OCI-M2 (cell line): ENCODE measurements around the gene PDE6A.

ENCODE experiments used
- DNase-seq: peaks from one replicate; lab custom pipeline; 2025; ENCODE audit not compliant: unreplicated experiment; lab: John Stamatoyannopoulos, UW

Gene PDE6A

GRCh38 chr5:149944666-149945065 is at the start of gene PDE6A:
Gene PDE6A (minus strand): TSS chr5:149944793. CDS start chr5:149944673, 120 bp downstream.
- no peak for DNase-seq

GRCh38 chr5:149993471-149993870 is 48.9 kb upstream of the PDE6A start:
- DNase-seq: no peak

DNA sequence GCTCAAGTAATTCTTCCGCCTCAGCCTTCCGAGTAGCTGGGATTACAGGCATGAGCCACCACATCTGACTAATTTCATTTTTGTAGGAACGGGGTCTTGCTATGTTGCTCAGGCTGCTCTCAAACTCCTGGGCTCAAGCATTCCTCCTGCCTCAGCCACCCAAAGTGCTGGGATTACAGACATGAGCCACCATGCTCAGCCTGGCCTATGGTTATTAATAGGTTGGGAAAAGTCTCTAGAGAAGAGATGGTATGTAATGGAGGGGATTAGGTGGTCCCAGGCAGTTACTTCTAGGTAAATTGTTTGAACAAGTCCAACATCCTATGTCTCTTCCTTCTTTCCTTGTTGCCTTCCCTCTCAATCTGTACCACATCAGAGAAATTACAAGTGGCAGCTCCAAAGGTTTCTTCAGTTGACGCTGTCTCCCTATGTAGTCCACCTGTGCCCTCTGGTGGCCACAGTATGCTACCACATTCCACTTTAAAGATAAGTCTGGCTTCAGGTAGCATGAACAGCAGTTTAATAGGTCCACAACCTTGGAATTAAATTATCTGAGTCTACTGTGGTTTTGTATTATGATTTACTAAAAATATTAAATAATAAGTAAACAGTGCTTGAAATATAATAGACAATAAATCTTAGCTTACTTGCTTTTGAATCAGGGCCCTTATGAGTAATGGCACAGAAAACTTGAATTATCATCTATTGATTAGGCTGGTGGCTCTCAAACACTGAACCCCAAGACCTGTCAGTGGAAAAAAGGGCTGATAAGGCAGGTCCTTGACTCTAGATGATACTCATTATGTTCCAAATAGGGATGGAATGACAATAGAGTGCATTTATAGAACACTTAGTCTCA is 46.2 kb upstream of the PDE6A start:
- no peak for DNase-seq

DNA sequence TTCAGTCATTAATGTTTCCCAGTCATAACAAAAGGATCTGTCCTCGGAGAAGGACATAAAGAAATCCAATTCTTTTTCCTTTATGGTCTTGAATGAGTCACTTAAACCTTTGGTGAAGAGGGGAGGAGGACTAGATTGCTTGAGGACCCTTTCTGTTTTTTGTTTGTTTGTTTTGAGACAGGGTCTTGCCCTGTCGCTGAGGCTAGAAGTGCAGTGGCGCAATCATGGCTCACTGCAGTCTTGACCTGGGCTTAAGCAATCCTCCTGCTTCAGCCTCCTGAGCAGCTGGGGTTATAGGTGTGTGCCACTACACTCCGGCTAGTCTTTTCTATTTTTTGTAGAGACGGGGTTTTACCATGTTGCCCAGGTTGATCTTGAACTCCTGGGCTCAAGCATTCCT is 43.5 kb upstream of the PDE6A start:
- no peak for DNase-seq

GRCh38 chr5:149982505-149982904 is 37.9 kb upstream of the PDE6A start:
- DNase-seq: no peak

DNA sequence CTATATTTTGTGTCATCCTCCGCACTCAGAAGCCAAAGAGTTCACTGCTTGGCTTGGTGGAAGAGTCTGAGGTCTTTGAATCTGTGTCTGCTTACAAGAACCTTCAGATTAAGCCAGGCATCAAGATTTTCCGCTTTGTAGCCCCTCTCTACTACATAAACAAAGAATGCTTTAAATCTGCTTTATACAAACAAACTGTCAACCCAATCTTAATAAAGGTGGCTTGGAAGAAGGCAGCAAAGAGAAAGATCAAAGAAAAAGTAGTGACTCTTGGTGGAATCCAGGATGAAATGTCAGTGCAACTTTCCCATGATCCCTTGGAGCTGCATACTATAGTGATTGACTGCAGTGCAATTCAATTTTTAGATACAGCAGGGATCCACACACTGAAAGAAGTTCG is 36.6 kb upstream of the PDE6A start:
- no peak for DNase-seq

DNA sequence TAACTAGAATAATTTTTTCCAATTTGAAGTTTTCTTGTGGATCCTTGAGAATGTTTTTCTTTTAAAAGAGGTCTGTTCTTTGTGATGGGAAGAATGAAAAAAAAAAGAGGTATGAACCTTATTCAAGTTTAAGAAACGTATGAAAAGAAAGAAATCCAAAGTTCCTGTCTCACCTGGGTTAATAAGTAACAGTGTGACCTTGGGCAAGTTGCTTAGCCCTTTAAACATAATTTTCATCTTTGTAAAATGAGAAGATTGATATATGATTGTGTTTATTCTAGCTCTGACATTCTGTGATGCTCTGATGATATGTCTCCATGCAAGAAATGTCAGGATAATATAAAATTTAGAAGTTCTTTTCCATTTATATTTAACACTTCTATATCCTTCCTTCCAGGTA is 35.3 kb upstream of the PDE6A start:
- no peak for DNase-seq

GRCh38 chr5:149975409-149975808 is 30.8 kb upstream of the PDE6A start:
- DNase-seq: no peak

- no peak for DNase-seq
Measured at GRCh38 chr5:149969181-149969930, 24.8 kb upstream of the PDE6A start.

DNA sequence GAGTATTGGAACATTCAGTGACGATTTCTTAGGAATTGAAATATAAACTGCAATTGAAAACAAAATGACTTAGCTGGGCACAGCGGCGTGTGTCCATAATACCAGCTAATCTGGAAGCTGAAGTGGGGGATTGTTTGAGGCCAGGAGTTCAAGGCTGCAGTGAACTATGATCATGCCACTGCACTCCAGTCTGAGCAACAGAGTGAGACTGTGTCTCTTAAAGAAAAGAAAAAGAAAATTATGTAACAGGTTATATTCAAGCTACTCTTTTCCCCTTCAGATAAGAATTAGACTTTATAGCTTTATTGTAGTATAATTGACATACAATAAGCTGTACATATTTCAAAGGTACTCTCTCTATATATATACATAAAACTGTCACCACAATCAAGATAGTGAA is 22.4 kb upstream of the PDE6A start:
- DNase-seq: no peak

DNA sequence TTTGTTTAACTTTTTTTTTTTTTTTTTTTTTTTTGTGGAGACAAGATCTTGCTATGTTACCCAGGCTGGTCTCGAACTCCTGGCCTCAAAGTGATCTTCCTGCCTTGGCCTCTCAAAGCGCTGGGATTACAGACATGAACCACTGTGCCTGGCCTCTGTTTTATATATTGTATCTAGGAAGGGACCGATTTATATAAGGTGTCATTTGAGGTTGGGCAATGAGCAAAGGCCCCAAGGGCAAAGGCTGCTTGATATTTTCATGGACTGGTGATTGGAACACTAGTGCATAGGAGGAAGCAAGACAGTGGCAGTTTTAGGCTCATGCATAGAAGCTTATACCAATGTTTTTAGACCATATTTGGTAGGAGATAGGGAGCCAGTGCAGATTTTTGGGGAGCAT is 19.1 kb upstream of the PDE6A start:
- no peak for DNase-seq

- no peak for DNase-seq
Measured at GRCh38 chr5:149962601-149963300, 18.2 kb upstream of the PDE6A start.

GRCh38 chr5:149961957-149962409 is 17.4 kb upstream of the PDE6A start:
- no peak for DNase-seq

DNA sequence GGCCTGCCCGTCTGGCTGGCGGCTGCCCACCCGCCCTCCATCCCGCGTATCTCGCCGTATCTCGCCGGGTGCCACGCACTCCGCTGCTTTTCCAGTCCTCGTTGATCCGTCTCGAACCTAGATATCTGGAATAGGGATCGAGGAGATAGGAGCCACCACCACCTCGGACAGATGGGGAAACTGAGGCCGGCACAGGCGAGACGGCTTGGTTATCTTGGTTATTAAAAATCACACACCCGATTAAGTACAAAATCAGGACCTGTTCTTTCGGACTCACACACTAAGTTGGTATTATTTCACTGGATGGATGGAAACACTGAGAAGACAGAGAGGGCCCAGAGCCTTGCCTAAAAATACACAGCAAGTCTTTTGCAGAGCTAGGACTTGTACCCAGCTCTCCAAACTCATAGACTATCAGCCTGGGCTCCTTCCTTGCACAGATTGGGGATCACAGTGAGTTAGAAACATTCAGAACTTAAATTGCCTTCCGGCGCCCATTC is 16.6 kb upstream of the PDE6A start:
- DNase-seq: no peak

DNA sequence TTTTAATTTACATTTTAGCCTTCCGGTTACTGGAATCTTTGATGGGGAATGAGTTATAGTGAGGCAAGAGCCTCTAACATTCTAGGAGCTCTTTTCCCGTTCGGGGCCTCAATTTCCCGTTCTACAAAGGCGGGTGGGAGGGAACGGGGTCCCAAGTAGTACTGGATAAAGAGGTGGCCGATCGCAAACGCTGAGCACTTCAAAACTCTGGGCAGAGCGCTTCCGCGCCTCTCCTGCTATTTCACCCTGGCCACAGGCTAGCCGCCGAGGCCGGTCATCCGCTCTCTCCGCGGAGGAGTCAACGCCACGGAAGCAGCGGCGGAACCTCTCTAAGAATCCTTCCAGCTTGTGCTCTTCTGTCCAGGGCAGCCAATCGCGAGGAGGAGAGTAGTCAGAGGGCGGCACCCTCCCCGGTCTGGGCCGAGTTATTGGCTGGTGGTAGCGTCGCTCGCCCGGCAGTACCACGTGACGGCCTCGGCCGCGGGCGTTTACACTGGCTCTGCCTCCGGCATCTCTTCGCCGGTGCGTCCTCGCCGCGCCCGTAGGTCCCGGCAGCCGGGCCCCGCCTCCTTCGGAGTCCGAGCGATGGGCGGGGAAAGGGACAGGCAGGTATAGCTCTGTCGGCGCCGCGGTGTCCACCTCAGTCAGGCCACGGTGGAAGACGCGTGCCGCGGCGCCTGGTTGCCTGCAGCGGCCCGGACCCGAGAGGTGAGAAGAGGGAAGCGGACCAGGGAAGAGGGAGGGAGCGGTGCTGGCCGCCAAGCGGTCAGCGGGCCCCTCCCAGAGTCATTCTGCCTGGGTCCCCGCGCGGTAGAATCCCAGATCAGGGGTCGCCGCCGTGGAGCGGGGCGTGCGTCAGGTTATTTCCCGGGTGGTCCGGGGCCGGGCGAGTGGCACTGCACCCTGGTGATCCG is 15.9 kb upstream of the PDE6A start, which contains the start of gene SLC26A2:
TSS of gene SLC26A2 (plus strand) at position 487 of the 914 bp plus-strand sequence. CDS start 16,895 bp downstream, outside the sequence.
- peak; percentile 63 for DNase-seq

DNA sequence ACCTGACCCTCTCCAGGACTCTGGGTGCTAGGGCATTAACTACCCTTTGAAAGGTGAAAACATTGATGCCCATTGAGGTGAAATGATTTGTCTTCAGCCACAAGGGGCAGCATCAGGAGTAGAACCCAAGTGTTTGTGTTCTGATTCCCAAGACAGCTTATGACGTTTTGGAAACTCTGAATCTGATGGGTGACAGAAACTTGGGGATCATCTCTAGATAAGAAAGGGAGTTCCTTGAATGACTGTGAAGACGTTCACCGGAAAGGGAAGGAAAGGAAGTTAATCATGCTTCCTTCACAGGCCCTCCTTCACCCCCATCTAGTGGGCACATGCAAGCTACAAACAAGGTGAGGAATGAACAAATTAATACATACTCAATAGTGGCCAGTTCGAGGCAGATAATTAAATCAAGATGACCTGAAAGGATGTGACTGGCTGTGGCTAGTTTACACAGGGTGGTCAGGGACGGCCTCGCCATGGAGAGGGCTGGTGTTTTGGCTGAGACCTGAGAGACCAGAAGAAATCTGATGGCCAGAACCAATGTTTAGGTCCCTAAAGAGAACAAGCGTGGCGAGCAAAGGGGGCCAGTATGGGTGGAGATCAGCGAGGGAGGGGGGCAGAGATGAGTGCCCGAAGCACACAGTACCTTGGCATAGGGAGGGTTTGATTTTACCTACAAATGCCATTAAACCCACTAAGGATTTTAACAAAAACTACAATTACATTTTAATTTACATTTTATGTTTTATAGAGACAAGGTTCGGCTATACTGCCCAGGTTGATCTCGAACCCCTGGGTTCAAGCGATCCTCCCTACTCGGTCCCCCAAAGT is 15.0 kb upstream of the PDE6A start:
- DNase-seq: peak; percentile 22

DNA sequence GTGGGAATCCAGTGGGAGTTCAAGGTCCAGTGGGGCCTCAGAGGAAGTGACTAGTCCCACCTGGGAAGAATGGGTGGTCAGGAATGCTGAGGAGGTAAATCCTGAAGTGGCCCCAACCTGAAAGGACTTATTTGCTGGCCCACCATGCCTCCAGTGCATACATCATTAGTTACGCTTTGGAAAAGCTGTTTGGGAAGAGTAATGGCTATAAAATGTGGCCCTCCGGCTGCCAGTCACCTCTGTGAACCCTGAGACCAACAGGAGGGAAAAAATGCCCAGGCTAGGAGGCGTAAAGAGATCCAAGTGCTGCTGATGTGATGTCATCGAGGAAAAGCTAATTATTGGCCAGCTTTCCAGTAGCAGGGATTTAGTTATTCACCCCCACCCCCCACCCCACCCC is 13.3 kb upstream of the PDE6A start:
- DNase-seq: no peak

GRCh38 chr5:149956685-149957084 is 12.1 kb upstream of the PDE6A start:
- no peak for DNase-seq

DNA sequence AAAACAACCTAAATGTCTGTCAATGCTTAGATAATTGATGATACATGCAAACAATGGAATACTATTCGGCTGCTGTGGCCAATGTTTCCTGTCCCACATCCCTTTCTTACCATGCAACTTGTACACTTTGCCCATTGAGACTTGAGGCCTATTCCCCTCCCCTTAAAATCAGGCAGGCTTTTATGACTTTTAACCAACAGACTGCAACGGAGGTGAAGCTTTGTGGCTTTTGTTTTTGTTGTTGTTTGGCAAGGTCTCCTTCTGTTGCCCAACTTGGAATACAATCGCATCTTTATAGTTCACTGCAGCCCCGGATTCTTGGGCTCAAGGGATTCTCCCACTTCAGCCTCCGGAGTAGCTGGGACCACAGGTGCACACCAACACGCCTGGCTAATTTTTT is 10.2 kb upstream of the PDE6A start:
- DNase-seq: no peak
